Psoas muscle (tissue), 8 donors: ENCODE results near the gene SCAF11. TPM values are rescaled to one million over a fixed set of nuclear protein-coding genes. Genes with fewer than 3 reads are reported as not detected.

Source experiments
- ATAC-seq, 4 donors: fragments of 200-7000 bp; cut with Tn5 transposase; one replicate each; pipeline ENCODE4 v1.9.1; 2020; ENCODE audit warnings: moderate library complexity in 3 of 4, mild to moderate bottlenecking in 2 of 4
- DNase-seq, 2 donors: peaks; one replicate each; pipeline ENCODE4 v3.0.0-alpha.2; 2020
- H3K27ac ChIP-seq: fragments of 200-600 bp; one replicate; pipeline ENCODE4 v1.8.0; 2022
- H3K27me3 ChIP-seq, 3 donors: fragments of 200-600 bp in 1 of 3; one replicate each; pipeline versions ENCODE4 v1.6.1 to v1.8.0; 2013 to 2022; ENCODE audit warnings: low read length in 2 of 3, mild to moderate bottlenecking in 2 of 3, moderate library complexity in 1 of 3; ENCODE audit not compliant: insufficient read depth in 3 of 3
- H3K36me3 ChIP-seq, 2 donors: fragments of 200-600 bp in 1 of 2; one replicate each; pipeline versions ENCODE4 v1.6.1 to v1.8.0; 2013 to 2022; ENCODE audit warnings: low read depth in 1 of 2, mild to moderate bottlenecking in 1 of 2, moderate library complexity in 1 of 2; ENCODE audit not compliant: insufficient read depth in 1 of 2
- H3K4me1 ChIP-seq: fragments of 200-600 bp; one replicate; pipeline ENCODE4 v1.8.0; 2022
- H3K4me3 ChIP-seq: fragments of 200-600 bp; one replicate; pipeline ENCODE4 v1.8.0; 2022; ENCODE audit warnings: mild to moderate bottlenecking
- H3K9me3 ChIP-seq: fragments of 200-600 bp; one replicate; pipeline ENCODE4 v1.8.0; 2022
- CTCF ChIP-seq: fragments of 200-600 bp; IDR thresholded peaks from one replicate; pipeline ENCODE4 v1.8.0; 2022; ENCODE audit warnings: antibody characterized with exemption
- WGBS, 3 donors: extraction: QIAGEN DNeasy Blood & Tissue Kit; methylation state at CpG; one replicate each; pipeline versions ENCODE4 v1.1.6 to v1.1.7; 2013; 5-methylcytosine and 5-hydroxymethylcytosine counted together
- intact Hi-C, 2 donors: fragments of 100-400 bp; cut with DNase I; formaldehyde crosslinking; loops; one replicate each; pipeline versions ENCODE4 v1.11.0 to v1.14.2; 2022
- polyA plus RNA-seq, 3 donors: library from polyadenylated mRNA; stranded (reverse); fragments of 200-250 nt; gene quantifications; one replicate each; pipeline ENCODE4 v1.2.3, GENCODE V29; 2013
- total RNA-seq, 4 donors: library from RNA; stranded (reverse); fragmentation: NEBNext Ultra II Directional in 2 of 4; extraction: Animal tissue kit (Norgen Biotek cat#: 25700) in 2 of 4; gene quantifications; one replicate each; pipeline versions ENCODE4 v1.2.1 to v1.2.4, GENCODE V29; 2021 to 2023
- donor health status: healthy with polysubstance abuse.
- donor health status: DM: no; HTN: no; CAD: no; lungs with moderate emphysema.
- donor health status: Bipolar disorder and iron deficiency.
- donor health status: healthy.
- donor health status: DM: yes; HTN: yes; CAD: no.
- donor health status: DM: no; HTN: no; CAD: no.
- donor health status: DM: no; HTN: no; CAD: no.
- donor health status: DM: yes; HTN: yes; CAD: no.

The SCAF11 gene
- total and polyA plus RNA-seq, 7 donors = 28.5 to 90.0 (median 63.5) TPM

GRCh38 chr12:45944771-45945170 is 45.6 kb downstream of the SCAF11 start:
- 85 to 100% (median 94%) methylated on average over 1 of the region's 1 CpG for WGBS, 3 donors
- intact Hi-C loops = no loop called here
- Histone ChIP-seq H3K4me1 (no peaks in the 10 kb centered on the region), H3K27me3 (no peaks in the 10 kb centered on the region), H3K9me3 (no peaks in the 10 kb centered on the region), H3K4me3 (no peak overlapping the region), H3K27ac (no peak overlapping the region), H3K36me3 (peaks cover 3 to 86% of the 10 kb centered on the region in 2 donors)
- no peak for ATAC-seq
- DNase-seq = no peak
- no peak for TF ChIP-seq CTCF

DNA sequence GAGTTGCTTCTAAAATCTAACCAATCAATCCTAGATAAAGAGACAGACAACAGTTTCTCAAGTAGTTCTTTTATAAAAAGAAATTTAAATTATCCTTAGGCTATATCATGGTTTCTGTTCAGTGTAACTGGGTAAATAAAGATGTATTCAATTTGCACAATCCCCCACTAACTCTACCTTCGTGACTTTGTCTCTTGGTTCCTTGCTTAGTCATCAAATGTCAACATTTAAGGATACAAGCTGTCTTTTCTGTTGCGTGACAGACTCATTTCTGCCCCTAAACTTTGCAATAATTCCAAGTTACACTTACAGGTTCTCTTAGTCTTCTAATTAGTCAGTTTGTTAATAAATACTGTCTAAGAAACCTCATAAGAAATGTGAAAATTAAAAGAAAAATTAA is 50.6 kb downstream of the SCAF11 start:
- DNase-seq (no peak), ATAC-seq (no peak)
- WGBS, 3 donors = 95 to 99% (median 98%) methylated on average over 2 of the region's 2 CpGs
- Histone ChIP-seq H3K4me1 (peaks cover 4% of the 10 kb centered on the region), H3K36me3 (peaks cover 0 to 50% of the 10 kb centered on the region in 2 donors), H3K27me3 (no peaks in the 10 kb centered on the region), H3K4me3 (no peak overlapping the region), H3K27ac (no peak overlapping the region), H3K9me3 (no peaks in the 10 kb centered on the region)
- intact Hi-C loops = no loop called here
- TF ChIP-seq CTCF = no peak

DNA sequence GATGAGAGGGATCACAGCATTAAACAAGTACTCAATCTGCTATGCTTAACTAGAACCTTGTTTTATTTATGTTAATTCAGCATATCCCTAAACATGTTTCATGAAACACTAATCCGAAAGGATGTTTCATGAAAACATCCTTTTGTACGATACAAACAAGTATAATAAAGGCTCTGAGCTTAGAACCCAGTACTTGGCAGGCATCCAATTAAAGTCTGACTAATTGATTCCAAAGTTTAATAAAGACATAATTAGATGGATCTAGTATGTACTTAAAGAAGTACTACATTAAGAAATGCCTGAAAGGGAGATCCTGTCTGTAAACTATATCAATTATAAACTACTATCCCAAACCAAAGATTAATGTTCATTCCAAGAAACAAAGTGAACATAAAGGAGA is 51.8 kb downstream of the SCAF11 start:
- H3K4me1 ChIP-seq = peaks cover 11% of the 10 kb centered on the region
- ATAC-seq = no peak
- no peak for TF ChIP-seq CTCF
- 66 to 74% (median 72%) methylated on average over 2 of the region's 2 CpGs for WGBS, 3 donors
- H3K36me3 ChIP-seq = peaks cover 0 to 46% of the 10 kb centered on the region in 2 donors
- intact Hi-C loops = no loop called here
- no peak for DNase-seq
- no peak overlapping the region for H3K4me3 ChIP-seq
- H3K27me3 ChIP-seq = no peaks in the 10 kb centered on the region
- no peaks in the 10 kb centered on the region for H3K9me3 ChIP-seq
- no peak overlapping the region for H3K27ac ChIP-seq

- intact Hi-C loops = no loop called here
- TF ChIP-seq CTCF = no peak
These were observed 55.4 kb downstream of the SCAF11 start for GRCh38 chr12:45934956-45935355.

GRCh38 chr12:45933504-45933903 is 56.9 kb downstream of the SCAF11 start:
- Histone ChIP-seq H3K9me3 (no peaks in the 10 kb centered on the region), H3K27me3 (no peaks in the 10 kb centered on the region), H3K27ac (no peak overlapping the region), H3K4me1 (peaks cover 7% of the 10 kb centered on the region), H3K36me3 (peaks cover 3 to 60% of the 10 kb centered on the region in 2 donors), H3K4me3 (no peak overlapping the region)
- intact Hi-C loops = no loop called here
- DNase-seq = no peak
- TF ChIP-seq CTCF = no peak
- WGBS, 3 donors = 21 to 31% (median 21%) methylated on average over 2 of the region's 2 CpGs
- ATAC-seq = no peak

More at GRCh38 chr12:45934956-45935355, 55.4 kb downstream of the SCAF11 start:
- H3K9me3 ChIP-seq = no peaks in the 10 kb centered on the region
- peaks cover 11% of the 10 kb centered on the region for H3K4me1 ChIP-seq
- no peaks in the 10 kb centered on the region for H3K27me3 ChIP-seq
- WGBS, 3 donors = 11 to 19% (median 16%) methylated on average over 1 of the region's 1 CpG
- no peak for DNase-seq
- ATAC-seq = no peak
- no peak overlapping the region for H3K4me3 ChIP-seq
- H3K27ac ChIP-seq = no peak overlapping the region
- H3K36me3 ChIP-seq = peaks cover 2 to 55% of the 10 kb centered on the region in 2 donors
